Measurements from ENCODE around the gene ST6GALNAC5.

Gene ST6GALNAC5

GRCh38 chr1:77047978-77048614, 180.8 kb downstream of the ST6GALNAC5 start:
- DNase-seq (ENCODE audit: low read depth): no peak

GRCh38 chr1:77048615-77049005, 181.3 kb downstream of the ST6GALNAC5 start:
- DNase-seq (ENCODE audit: low read depth): no peak

- no peak for DNase-seq (ENCODE audit: low read depth)
Observed at GRCh38 chr1:77051425-77051824, 184.1 kb downstream of the ST6GALNAC5 start.

GRCh38 chr1:77056525-77056924, 189.2 kb downstream of the ST6GALNAC5 start:
- no peak for DNase-seq (ENCODE audit: low read depth)

GRCh38 chr1:77057994-77058585, 190.8 kb downstream of the ST6GALNAC5 start:
- no peak for DNase-seq (ENCODE audit: low read depth)

GRCh38 chr1:77060000-77060399, 192.7 kb downstream of the ST6GALNAC5 start:
- no peak for DNase-seq (ENCODE audit: low read depth)

- no peak for DNase-seq (ENCODE audit: low read depth)
Observed at GRCh38 chr1:77061162-77061561, 193.9 kb downstream of the ST6GALNAC5 start.

- DNase-seq (ENCODE audit: low read depth): no peak
Observed at GRCh38 chr1:77063118-77063517, 195.8 kb downstream of the ST6GALNAC5 start.

- DNase-seq (ENCODE audit: low read depth): no peak
Observed at GRCh38 chr1:77064246-77064645, 197.0 kb downstream of the ST6GALNAC5 start.

- no peak for DNase-seq (ENCODE audit: low read depth)
Observed at GRCh38 chr1:77065693-77066342, 198.5 kb downstream of the ST6GALNAC5 start.

GRCh38 chr1:77068013-77068412, 200.7 kb downstream of the ST6GALNAC5 start:
- DNase-seq (ENCODE audit: low read depth): no peak

- DNase-seq (ENCODE audit: low read depth): no peak
Observed at GRCh38 chr1:77076759-77077158, 209.5 kb downstream of the ST6GALNAC5 start.

- no peak for DNase-seq (ENCODE audit: low read depth)
Observed at GRCh38 chr1:77081834-77082233, 214.6 kb downstream of the ST6GALNAC5 start.

- no peak for DNase-seq (ENCODE audit: low read depth)
Observed at GRCh38 chr1:77084457-77084856, 217.2 kb downstream of the ST6GALNAC5 start.

GRCh38 chr1:77085109-77085508, 217.8 kb downstream of the ST6GALNAC5 start:
- no peak for DNase-seq (ENCODE audit: low read depth)

GRCh38 chr1:77089756-77090155, 222.5 kb downstream of the ST6GALNAC5 start:
- DNase-seq (ENCODE audit: low read depth): no peak

GRCh38 chr1:77095236-77095635, 228.0 kb downstream of the ST6GALNAC5 start:
- DNase-seq (ENCODE audit: low read depth): no peak

- no peak for DNase-seq (ENCODE audit: low read depth)
Observed at GRCh38 chr1:77096496-77097255, 229.4 kb downstream of the ST6GALNAC5 start.

GRCh38 chr1:77100875-77101274, 233.6 kb downstream of the ST6GALNAC5 start:
- no peak for DNase-seq (ENCODE audit: low read depth)

GRCh38 chr1:77103486-77103885, 236.2 kb downstream of the ST6GALNAC5 start:
- no peak for DNase-seq (ENCODE audit: low read depth)

- DNase-seq (ENCODE audit: low read depth): no peak
Observed at GRCh38 chr1:77104672-77105071, 237.4 kb downstream of the ST6GALNAC5 start.

Data from T follicular helper cell (primary cell).